Measurements from ENCODE around the gene LDLRAD3.

- TF ChIP-seq POLR2A (IDR thresholded peaks at IDR 0.05) (no peak), CTCF (IDR thresholded peaks at IDR 0.05) (no peak)
Observed at GRCh38 chr11:36105743-36106581, 162.1 kb downstream of the LDLRAD3 start.

All from ovary (tissue), 3 donors.